CD4-positive, alpha-beta T cell treated with Interleukin-12 subunit alpha and Interleukin-12 subunit beta, for 1 hour (primary cell): ENCODE measurements around the gene FAM174A.
A peak's percentile ranks its signal among the peaks of the same experiment; 100 is the strongest.
"Not testable (repeated sequence)": the region's sequence is repeated elsewhere in the genome, so short reads cannot be mapped to it uniquely, and the experiment has no call there.

Experiments used
- DNase-seq: peaks from one replicate; pipeline ENCODE4 v3.0.0-alpha.2; 2020

FAM174A gene

GRCh38 chr5:100576217-100576751 is 41.1 kb downstream of the FAM174A start:
- DNase-seq = no peak

DNA sequence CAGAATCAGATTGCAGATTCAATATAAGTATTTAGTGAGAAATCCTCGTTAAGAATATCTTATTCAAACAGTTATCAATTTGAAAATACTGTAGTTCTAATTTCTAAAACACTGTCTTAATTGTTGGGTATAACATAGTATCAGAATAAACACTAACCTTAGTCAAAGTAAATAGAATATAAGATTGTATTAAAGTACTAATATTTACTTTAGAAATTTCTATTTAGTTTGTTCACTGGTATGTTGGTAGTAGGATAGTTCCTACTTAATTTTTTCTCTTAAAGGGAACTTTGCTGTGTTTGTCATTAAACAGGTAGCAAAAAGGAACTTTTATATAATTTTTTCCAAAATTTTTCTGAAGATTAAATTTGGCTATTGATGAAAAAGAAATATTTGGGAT is 42.3 kb downstream of the FAM174A start:
- no peak for DNase-seq

DNA sequence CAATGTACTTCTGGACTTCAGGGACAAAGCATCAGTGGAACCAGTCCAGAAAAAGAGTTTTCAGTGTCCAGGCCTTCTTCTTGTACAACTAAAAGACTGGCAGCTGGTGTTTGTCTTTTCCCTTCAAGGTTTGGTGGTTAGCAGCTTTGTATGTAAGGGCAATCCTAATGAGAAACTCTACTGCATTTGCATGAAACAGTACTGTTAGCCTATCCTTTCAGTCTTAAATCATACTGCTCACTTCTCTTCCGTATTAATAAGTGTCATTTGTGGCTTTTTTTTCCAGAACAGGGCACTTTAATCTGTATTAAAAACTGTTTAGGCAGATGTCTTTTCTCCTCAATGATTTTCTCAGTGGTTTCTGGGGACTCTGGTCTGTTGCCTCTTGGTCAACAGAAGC is 48.9 kb downstream of the FAM174A start:
- no peak for DNase-seq

DNA sequence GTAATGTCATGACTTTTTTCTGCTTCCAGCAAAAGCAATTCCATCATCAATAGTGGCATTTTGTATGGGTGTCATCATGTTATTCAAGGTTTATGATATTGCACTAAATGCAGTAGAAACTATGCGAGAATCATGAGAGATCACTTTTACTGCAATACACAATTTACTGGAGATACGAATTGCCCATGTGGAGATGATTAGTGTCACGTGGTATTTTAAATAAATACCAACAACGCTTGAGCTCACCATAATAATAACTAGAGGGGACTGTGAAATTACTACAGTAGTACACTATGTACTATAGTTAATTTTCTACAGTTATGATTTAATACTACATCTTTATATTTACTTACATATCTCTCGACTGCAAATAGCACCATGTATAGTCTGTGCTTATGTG is 49.7 kb downstream of the FAM174A start:
- DNase-seq = no peak

- DNase-seq = no peak
These were observed 55.7 kb downstream of the FAM174A start for GRCh38 chr5:100590867-100591266.

DNA sequence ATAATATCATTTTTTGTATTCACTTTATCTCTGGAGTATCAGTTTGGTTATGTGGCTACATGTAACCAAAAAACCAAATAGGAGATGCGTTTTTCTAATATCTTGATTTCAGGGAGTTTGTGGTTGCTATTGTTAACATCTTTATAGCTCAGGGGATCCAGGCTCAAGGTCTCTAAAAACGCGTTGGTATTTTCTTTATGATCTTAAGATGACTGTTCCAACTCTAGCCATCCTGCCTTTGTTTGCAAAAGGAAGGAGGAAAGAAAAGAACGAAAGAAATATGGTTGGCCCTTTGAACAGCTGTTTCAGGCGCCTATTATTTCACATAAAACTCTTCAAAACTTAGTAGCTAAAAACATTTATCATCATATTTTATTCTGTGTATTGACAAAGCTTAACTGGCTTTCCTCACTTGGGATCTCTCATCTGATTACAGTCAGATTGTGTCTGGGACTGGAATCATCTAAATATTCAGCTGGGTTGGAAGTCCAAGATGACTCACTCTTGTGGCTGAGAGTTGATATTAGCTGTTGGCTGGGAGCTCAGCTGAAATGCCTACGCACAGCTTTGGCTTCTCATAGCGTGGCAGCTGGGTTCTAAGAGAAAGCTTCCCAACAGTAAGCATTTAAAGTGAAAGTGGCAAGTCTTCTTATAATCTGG is 60.1 kb downstream of the FAM174A start:
- DNase-seq = no peak

- DNase-seq = no peak
These were observed 60.6 kb downstream of the FAM174A start for GRCh38 chr5:100595812-100596173.

DNA sequence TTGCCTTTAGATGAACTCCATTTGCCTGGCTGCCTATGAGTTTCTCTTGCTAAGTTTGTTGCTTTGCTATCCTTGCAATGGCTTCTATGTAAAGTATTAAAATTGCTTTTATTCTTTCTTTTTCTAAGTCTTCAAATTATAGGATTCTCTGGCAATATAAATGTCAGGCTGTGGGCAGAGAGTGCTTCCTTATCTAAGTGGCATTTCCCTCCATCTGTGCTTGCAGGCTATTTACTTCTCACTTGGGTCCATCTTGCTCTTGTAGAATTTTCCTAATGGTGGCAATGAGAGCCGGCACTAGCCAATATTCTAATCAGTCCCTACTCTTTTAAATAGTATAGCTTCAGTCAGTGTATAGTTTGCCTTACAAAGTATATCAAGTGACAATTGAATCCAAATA is 63.3 kb downstream of the FAM174A start:
- no peak for DNase-seq

GRCh38 chr5:100600298-100600994 is 65.3 kb downstream of the FAM174A start:
- no peak for DNase-seq

GRCh38 chr5:100603141-100603540 is 68.0 kb downstream of the FAM174A start:
- no peak for DNase-seq

DNA sequence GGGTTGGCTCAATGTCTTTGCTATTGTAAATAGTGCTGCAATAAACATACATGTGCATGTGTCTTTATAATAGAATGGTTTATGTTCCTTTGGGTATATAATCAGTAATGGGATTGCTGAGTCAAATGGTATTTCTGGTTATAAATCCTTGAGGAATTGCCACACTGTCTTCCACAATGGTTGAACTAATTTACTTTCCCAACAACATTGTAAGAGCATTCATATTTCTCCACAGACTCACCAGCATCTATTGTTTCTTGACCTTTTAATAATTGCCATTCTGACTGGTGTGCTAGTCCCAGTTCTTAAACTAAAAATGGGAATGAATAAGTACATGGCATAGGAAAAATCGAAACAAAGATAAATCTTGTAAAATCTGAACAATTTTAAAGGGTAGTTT is 68.8 kb downstream of the FAM174A start:
- not testable (repeated sequence) for DNase-seq

DNA sequence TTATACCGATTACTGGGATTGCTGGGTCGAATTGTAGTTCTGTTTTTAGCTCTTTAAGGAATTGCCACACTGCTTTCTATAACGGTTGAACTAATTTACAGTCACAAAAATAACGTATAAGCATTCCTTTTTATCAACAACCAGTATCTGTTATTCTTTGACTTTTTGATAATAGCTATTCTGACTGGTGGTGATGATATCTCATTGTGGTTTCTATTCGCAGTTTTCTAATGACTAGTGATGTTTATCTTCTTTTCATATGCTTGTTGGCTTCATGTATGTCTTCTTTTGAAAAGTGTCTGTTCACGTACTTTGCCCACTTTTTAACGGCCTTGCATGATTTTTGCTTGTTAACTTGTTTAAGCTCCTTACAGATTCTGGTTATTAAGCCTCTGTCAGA is 74.4 kb downstream of the FAM174A start:
- no peak for DNase-seq

GRCh38 chr5:100614308-100614707 is 79.1 kb downstream of the FAM174A start:
- no peak for DNase-seq

GRCh38 chr5:100615362-100615761 is 80.2 kb downstream of the FAM174A start:
- no peak for DNase-seq

DNA sequence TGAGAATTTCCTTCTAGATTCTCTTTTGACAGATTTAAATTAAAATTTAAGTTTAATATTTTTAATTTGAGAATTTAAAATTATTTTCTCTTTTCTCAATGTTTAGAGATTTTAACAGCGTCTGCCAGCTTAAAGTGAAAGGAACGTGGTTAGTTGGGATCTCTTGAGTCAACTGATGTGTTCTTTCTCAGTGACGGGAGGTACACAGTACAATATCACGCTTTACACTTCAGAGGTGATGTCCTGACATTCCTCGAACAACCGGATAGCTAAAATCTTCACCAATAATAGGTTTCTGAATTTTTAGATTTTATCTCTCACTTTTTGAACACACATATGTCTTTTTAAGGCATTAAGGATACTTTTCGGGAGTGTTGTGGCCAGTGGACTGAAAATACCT is 81.1 kb downstream of the FAM174A start:
- DNase-seq = no peak

- no peak for DNase-seq
These were observed 81.8 kb downstream of the FAM174A start for GRCh38 chr5:100616981-100617380.

GRCh38 chr5:100623719-100624118 is 88.5 kb downstream of the FAM174A start:
- peak; percentile 47 for DNase-seq

- DNase-seq = no peak
These were observed 99.9 kb downstream of the FAM174A start for GRCh38 chr5:100634937-100635534.
